GM06990 (cell line): ENCODE results near the gene SPRY4.
"Not testable (repeated sequence)": the region's sequence is repeated elsewhere in the genome, so short reads cannot be mapped to it uniquely, and the experiment has no call there.

Experiments
- DNase-seq: peaks from one replicate; pipeline ENCODE4 v3.0.0-alpha.2; 2011; ENCODE audit not compliant: insufficient read length; ENCODE audit errors: extremely low read depth
- H3K27me3 ChIP-seq: replicated peaks from 2 replicates; pipeline ENCODE4 v1.6.0; 2011; ENCODE audit warnings: low read length; ENCODE audit not compliant: control insufficient read depth, insufficient read depth
- H3K36me3 ChIP-seq: 2 replicates; pipeline ENCODE4 v1.5.1; 2011; ENCODE audit warnings: low read length; ENCODE audit not compliant: control insufficient read depth, insufficient read depth
- H3K4me3 ChIP-seq: replicated peaks from 2 replicates; pipeline ENCODE4 v1.5.1; 2011; ENCODE audit warnings: low read depth, mild to moderate bottlenecking, control low read depth, low read length
- TF ChIP-seq, protein P1 (sequence below): IDR thresholded peaks from 2 replicates; pipeline ENCODE4 v1.5.1; 2011; ENCODE audit warnings: low read length, control low read depth, mild to moderate bottlenecking, inconsistent platforms; ENCODE audit not compliant: insufficient read depth, poor library complexity, severe bottlenecking

Gene SPRY4

DNA sequence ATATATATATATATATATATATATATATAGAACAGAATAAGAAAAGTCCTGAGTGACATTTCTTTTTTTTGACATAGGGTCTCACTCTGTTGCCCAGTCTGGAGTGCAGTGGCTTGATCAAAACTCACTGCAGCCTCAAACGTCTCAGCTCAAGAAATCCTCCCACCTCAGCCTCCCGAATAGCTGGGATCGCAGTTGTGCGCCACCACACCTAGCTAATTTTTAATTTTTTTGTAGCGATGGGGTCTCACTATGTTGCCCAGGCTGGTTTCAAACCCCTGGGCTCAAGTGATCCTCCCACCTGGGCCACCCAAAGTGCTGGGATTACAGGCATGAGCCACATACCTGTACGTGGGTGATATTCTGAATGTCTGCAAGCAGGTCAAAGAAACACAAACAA is 48.3 kb downstream of the SPRY4 start:
- Histone ChIP-seq H3K27me3 (no peaks in the 10 kb centered on the region), H3K36me3 (no peaks in the 10 kb centered on the region), H3K4me3 (no peak overlapping the region)
- DNase-seq = no peak
- TF ChIP-seq, protein P1, sequence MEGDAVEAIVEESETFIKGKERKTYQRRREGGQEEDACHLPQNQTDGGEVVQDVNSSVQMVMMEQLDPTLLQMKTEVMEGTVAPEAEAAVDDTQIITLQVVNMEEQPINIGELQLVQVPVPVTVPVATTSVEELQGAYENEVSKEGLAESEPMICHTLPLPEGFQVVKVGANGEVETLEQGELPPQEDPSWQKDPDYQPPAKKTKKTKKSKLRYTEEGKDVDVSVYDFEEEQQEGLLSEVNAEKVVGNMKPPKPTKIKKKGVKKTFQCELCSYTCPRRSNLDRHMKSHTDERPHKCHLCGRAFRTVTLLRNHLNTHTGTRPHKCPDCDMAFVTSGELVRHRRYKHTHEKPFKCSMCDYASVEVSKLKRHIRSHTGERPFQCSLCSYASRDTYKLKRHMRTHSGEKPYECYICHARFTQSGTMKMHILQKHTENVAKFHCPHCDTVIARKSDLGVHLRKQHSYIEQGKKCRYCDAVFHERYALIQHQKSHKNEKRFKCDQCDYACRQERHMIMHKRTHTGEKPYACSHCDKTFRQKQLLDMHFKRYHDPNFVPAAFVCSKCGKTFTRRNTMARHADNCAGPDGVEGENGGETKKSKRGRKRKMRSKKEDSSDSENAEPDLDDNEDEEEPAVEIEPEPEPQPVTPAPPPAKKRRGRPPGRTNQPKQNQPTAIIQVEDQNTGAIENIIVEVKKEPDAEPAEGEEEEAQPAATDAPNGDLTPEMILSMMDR = no peak

DNA sequence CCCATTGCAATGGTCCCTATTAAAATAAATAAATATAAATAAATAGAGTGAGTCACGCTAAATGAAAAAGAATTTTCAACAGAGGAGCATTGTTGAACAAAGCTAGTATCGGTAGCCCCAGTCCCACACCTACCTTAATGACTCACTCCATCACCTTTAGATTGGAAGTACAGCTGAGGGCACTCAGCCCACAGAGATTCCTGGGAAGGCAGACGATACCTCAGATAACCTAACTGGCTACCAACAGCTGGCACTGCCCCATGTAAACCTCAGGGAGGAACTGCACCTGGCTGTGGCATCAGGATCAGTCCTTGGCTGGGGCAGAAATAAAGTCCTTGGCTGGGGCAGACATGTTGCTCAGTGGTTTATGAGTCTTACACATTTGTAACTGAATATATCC is 49.3 kb downstream of the SPRY4 start:
- TF ChIP-seq, protein P1 = no peak
- Histone ChIP-seq H3K27me3 (no peaks in the 10 kb centered on the region; the same call in 1 of the 2 replicates), H3K4me3 (no peak overlapping the region), H3K36me3 (no peaks in the 10 kb centered on the region)
- no peak for DNase-seq

DNA sequence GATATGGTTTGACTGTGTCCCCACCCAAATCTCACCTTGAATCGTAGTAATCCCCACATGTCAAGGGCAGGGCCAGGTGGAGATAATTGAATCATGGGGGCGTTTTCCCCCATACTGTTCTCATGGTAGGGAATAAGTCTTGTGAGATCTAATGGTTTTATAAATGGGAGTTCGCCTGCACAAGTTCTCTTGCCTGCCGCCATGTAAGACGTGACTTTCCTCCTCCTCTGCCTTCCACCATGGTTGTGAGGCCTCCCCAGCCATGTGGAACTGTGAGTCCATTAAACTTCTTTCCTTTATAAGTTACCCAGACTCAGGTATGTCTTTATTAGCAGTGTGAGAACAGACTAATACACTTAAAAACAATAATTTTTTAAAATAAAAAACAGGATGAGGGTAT is 52.2 kb downstream of the SPRY4 start:
- not testable (repeated sequence) for H3K27me3 ChIP-seq, DNase-seq, H3K36me3 ChIP-seq, H3K4me3 ChIP-seq

DNA sequence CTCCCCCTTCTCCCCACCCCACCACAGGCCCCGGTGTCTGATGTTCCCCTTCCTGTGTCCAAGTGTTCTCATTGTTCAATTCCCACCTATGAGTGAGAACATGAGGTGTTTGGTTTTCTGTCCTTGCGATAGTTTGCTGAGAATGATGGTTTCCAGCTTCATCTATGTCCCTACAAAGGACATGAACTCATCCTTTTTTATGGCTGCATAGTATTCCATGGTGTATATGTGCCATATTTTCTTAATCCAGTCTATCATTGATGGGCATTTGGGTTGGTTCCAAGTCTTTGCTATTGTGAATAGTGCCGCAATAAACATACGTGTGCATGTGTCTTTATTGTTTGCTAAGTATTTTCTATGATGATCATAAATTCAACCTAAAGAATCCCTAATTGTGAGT is 60.7 kb downstream of the SPRY4 start:
- H3K4me3 ChIP-seq, H3K27me3 ChIP-seq, H3K36me3 ChIP-seq, DNase-seq: not testable (repeated sequence)

DNA sequence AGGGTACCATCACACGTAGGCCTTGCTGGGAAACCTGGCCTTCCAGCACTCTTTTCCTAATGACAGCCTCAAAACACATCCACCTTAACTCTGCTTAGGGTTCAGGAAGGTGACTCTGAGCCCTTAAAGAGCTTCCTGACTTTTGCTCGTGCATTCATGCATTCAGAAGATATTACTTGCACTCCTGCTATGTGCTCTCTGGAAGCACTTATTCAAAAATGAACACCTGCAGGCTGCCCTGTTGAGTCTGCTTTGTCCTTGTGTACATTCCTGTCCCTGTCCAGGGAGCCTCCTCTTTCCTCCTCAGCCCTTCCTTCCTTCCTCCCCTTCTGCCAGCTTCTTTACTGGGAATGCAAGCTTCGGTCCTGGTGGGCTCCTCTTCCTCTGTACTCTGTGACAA is 61.5 kb downstream of the SPRY4 start:
- H3K27me3 ChIP-seq = 0 out of 2 replicates have a peak, but pooled peaks cover 2% of the 10 kb centered on the region

DNA sequence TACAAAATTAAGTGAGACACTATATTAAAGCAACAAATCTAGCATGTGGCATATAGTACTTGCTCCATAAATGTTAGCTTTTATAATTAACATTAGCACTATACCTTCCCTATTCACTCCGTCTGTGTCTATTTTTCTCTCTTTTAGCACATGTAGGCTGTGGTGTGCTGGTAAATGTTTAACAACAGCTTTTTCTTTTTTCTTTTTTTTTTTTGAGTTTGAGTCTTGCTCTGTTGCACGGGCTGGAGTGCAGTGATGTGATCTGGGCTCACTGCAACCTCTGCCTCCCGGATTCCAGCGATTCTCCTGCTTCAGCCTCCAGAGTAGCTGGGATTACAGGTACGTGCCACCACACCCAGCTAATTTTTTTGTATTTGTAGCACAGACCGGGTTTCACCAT is 62.1 kb downstream of the SPRY4 start:
- TF ChIP-seq, protein P1 = no peak
- 0 out of 2 replicates have a peak, but pooled peaks cover 2% of the 10 kb centered on the region for H3K27me3 ChIP-seq
- DNase-seq = no peak
- no peak overlapping the region for H3K4me3 ChIP-seq
- no peaks in the 10 kb centered on the region for H3K36me3 ChIP-seq

More for the DNA sequence above, 61.5 kb downstream of the SPRY4 start:
- Histone ChIP-seq H3K36me3 (no peaks in the 10 kb centered on the region), H3K4me3 (no peak overlapping the region)
- DNase-seq = no peak
- TF ChIP-seq, protein P1 = no peak
